Activated CD4-positive, alpha-beta T cell treated with anti-CD3 and anti-CD28 coated beads, Interleukin-10, Interleukin-2, amounts not matched to agents 100 ng/mL and 50 ng/mL, durations not matched to agents 16 hours and 8 hours (primary cell): ENCODE measurements around the gene NME2.
A peak's percentile ranks its signal among the peaks of the same experiment; 100 is the strongest.
"Not testable (repeated sequence)": the region's sequence is repeated elsewhere in the genome, so short reads cannot be mapped to it uniquely, and the experiment has no call there.

Experiments used
- DNase-seq: peaks from one replicate; pipeline ENCODE4 v3.0.0-alpha.2; 2020

The NME2 gene

GRCh38 chr17:51166198-51166986, at the start of gene NME2:
TSS of gene NME2 (plus strand) at chr17:51166411. CDS start at chr17:51166831, 420 bp downstream.
- DNase-seq: peak; percentile 88

- no peak for DNase-seq
These were observed 47.6 kb upstream of the NME2 start for GRCh38 chr17:51118330-51119195.

GRCh38 chr17:51119415-51120356, 46.5 kb upstream of the NME2 start:
- DNase-seq: peak; percentile 50

- peak; percentile 57 for DNase-seq
These were observed 45.9 kb upstream of the NME2 start for GRCh38 chr17:51120357-51120738.

- DNase-seq: peak; percentile 95
These were observed 45.2 kb upstream of the NME2 start, which contains the start of gene SPAG9 for GRCh38 chr17:51120739-51121619. TSS of gene SPAG9 (minus strand) at chr17:51120868. CDS start at chr17:51120656, 212 bp downstream.

- DNase-seq: peak; percentile 93
These were observed 44.4 kb upstream of the NME2 start for GRCh38 chr17:51121620-51122472.

- not testable (repeated sequence) for DNase-seq
These were observed 43.6 kb upstream of the NME2 start for GRCh38 chr17:51122473-51123115.

GRCh38 chr17:51124640-51125503, 41.3 kb upstream of the NME2 start:
- no peak for DNase-seq

GRCh38 chr17:51128076-51128475, 38.1 kb upstream of the NME2 start:
- DNase-seq: peak; percentile 39

GRCh38 chr17:51132964-51133319, 33.3 kb upstream of the NME2 start:
- peak; percentile 29 for DNase-seq

- DNase-seq: no peak
These were observed 32.8 kb upstream of the NME2 start for GRCh38 chr17:51133365-51133764.

- DNase-seq: no peak
These were observed 30.3 kb upstream of the NME2 start for GRCh38 chr17:51135956-51136355.

- DNase-seq: no peak
These were observed 23.6 kb upstream of the NME2 start for GRCh38 chr17:51142597-51142996.

GRCh38 chr17:51144266-51145022, 21.8 kb upstream of the NME2 start:
- no peak for DNase-seq

GRCh38 chr17:51147650-51148049, 18.6 kb upstream of the NME2 start:
- DNase-seq: peak; percentile 29

GRCh38 chr17:51149163-51149562, 17.0 kb upstream of the NME2 start:
- no peak for DNase-seq

- no peak for DNase-seq
These were observed 15.3 kb upstream of the NME2 start for GRCh38 chr17:51150932-51151331.

- DNase-seq: no peak
These were observed 13.4 kb upstream of the NME2 start for GRCh38 chr17:51152766-51153209.
